GM06990 (cell line): ENCODE measurements around the gene ARHGAP42.

Source experiments
- DNase-seq: peaks from one replicate; pipeline ENCODE4 v3.0.0-alpha.2; 2011; ENCODE audit not compliant: insufficient read length; ENCODE audit errors: extremely low read depth
- H3K27me3 ChIP-seq: replicated peaks from 2 replicates; pipeline ENCODE4 v1.6.0; 2011; ENCODE audit warnings: low read length; ENCODE audit not compliant: control insufficient read depth, insufficient read depth
- H3K36me3 ChIP-seq: 2 replicates; pipeline ENCODE4 v1.5.1; 2011; ENCODE audit warnings: low read length; ENCODE audit not compliant: control insufficient read depth, insufficient read depth
- H3K4me3 ChIP-seq: replicated peaks from 2 replicates; pipeline ENCODE4 v1.5.1; 2011; ENCODE audit warnings: low read depth, mild to moderate bottlenecking, control low read depth, low read length
- TF ChIP-seq, protein P1 (sequence below): IDR thresholded peaks from 2 replicates; pipeline ENCODE4 v1.5.1; 2011; ENCODE audit warnings: low read length, control low read depth, mild to moderate bottlenecking, inconsistent platforms; ENCODE audit not compliant: insufficient read depth, poor library complexity, severe bottlenecking

The ARHGAP42 gene

DNA sequence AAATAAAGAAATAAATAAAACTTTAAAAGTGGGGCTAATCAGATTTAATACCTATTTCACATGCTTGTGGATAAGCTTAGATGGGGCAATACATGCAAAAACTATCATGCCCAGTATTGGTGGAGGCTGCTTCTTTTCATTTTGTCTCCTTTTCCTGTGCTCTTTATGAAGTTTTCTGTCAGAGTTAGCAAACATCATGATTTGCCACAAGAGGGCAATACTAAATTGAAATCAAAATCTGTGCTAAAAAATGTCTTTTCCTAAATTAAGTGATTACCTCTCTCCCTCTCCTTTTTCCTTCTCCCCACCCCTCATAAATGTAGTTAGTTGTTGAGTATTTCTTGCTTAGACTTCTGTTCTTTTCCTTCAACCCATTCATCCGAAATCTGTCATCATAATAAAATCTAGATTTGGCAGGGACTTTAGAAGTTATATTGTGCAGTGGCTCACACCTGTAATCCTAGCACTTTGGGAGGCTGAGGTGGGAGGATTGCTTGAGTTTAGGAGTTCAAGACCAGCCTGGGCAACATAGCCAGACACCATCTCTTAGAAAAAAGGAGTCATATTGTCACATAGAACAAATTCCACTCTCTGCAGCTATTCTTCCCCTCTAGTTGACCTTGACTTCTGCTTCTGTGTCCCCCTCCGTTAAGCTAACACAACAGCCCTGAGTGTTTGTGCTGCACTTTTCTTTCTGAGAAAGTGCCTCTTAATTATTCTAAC is 4.7 kb upstream of the ARHGAP42 start:
- Histone ChIP-seq H3K36me3 (no peaks in the 10 kb centered on the region), H3K27me3 (no peaks in the 10 kb centered on the region), H3K4me3 (no peak overlapping the region)
- no peak for DNase-seq
- TF ChIP-seq, protein P1, sequence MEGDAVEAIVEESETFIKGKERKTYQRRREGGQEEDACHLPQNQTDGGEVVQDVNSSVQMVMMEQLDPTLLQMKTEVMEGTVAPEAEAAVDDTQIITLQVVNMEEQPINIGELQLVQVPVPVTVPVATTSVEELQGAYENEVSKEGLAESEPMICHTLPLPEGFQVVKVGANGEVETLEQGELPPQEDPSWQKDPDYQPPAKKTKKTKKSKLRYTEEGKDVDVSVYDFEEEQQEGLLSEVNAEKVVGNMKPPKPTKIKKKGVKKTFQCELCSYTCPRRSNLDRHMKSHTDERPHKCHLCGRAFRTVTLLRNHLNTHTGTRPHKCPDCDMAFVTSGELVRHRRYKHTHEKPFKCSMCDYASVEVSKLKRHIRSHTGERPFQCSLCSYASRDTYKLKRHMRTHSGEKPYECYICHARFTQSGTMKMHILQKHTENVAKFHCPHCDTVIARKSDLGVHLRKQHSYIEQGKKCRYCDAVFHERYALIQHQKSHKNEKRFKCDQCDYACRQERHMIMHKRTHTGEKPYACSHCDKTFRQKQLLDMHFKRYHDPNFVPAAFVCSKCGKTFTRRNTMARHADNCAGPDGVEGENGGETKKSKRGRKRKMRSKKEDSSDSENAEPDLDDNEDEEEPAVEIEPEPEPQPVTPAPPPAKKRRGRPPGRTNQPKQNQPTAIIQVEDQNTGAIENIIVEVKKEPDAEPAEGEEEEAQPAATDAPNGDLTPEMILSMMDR, result peak; percentile 35

DNA sequence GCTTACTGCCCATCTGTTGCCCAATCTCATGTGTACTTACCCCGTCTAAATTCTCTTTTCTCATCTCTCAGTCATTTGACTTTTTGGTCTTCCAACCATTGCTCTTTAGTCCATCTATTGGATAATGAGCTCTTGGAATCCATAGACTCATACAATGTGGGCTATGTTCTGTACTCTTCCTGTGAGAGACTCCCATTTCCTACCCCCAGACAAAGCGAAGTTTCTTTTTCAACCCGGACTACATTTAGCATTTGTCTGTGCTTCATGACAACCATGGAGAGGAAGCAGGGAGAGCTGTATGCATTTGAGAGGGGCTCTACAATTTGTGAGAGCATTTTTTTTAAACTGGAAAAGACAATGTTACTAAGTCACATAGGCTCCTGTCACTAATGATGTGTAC is 4.0 kb upstream of the ARHGAP42 start:
- Histone ChIP-seq H3K27me3 (no peaks in the 10 kb centered on the region), H3K4me3 (no peak overlapping the region), H3K36me3 (no peaks in the 10 kb centered on the region)
- no peak for DNase-seq
- TF ChIP-seq, protein P1, result no peak

DNA sequence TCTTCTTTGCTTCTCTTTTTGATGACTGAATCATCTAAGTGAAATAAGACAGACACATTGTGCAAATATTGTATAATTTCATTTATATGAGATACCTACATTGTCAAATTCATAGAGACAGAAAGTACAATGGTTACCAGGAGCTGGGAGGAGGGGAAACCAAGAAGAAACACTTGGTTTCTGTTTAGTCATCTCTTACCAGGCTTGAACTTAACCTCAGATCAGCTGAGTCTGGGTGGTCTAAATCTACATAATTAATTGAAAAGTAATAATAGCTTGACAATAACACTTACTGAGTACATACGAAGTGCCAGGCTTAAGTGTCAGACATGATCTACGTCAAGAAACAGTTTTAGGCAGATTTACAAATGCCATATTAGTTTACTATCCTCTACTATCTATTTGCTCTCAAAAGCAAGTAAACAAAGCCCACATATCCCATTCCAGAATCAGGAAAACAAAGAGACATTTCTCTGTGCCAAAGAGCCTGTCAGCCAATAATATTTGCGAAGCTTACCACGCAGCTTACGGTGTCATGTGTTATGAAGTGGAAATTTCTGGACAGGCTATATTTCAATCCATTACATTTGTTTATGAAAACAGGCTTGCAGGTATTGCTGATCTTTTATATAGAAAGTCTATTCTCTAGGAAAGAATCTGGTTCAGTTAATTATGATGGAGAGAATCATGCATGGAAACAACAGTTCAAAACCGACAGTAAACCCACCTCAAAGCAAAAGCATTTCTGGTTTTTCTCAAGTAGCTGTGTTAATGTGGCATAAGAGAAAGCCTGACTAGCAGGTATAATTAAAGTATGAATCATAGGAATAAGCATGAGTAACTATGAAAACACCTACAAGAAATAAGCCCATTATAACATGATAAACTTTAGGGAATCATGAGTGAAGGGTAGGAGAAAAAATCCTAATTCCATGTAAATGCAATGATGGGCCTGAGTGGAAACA is 2.7 kb upstream of the ARHGAP42 start:
- no peaks in the 10 kb centered on the region for H3K36me3 ChIP-seq
- no peaks in the 10 kb centered on the region for H3K27me3 ChIP-seq
- TF ChIP-seq, protein P1, result no peak
- no peak overlapping the region for H3K4me3 ChIP-seq
- DNase-seq, result peak; percentile 6

DNA sequence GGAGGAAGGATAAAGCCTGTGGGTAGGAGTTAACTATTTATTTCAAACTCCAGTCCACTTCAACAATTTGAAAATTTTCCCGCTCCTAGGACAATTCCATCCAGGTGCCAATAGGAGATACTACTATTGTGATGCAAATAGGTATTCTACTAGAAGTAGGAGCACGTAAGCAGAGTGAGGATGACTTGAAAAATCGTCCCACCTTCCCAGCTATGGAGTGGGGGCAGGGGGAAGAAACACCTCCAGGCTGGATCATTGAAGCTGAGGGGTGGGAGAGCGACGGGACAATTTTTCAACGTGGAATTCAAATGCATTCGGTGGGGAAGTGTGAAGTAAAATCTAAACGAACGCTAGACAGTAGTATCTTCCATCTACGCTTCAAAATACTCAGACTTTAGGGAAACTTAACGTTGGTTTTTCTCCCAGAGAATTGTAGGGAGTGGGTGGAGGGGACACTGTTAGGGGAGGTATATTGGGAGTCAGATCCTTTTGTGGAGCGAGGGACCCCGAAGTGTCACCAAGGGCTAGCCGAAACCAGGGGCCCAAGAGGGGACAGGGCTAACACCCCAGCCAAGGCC is 523 bp upstream of the ARHGAP42 start:
- H3K36me3 ChIP-seq, result no peaks in the 10 kb centered on the region
- peak overlapping the region; percentile 72 for H3K4me3 ChIP-seq
- H3K27me3 ChIP-seq, result no peaks in the 10 kb centered on the region
- DNase-seq, result no peak
- TF ChIP-seq, protein P1, result no peak

DNA sequence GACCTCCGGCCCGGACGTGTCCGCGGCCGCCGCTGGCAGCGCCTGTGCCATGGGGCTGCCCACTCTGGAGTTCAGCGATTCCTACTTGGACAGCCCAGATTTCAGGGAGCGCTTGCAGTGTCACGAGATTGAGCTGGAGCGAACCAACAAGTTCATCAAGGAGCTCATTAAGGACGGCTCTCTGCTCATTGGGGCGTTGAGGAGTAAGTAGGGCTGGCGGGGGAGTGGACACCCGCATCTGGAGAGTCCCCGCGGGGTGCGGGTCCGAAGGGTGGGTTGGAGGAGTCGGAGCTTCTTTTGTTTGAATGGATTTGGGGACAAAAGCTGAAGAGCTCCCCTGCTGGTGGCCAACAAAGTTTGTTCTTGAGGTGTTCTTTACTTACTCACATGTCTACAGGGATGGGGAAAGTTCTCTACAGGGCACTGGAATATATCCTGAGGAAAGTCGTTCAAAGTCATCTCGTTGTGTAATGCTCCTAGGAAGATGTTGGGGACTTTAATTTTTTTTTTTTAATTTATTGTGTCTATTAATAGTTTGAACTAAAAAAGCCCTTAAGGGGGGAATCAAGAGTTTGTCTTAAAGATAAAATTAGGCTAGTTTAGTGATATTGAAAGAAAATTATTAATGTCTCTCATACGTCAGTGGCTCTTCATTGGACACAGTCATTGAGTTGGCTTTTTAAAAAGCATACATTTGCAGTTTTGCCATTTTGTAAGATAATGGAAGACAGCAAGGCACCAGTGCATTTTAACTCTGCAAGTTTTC is 725 bp downstream of the ARHGAP42 start:
- H3K36me3 ChIP-seq, result no peaks in the 10 kb centered on the region
- TF ChIP-seq, protein P1, result peak; percentile 88
- DNase-seq, result peak; percentile 75
- H3K4me3 ChIP-seq, result peak overlapping the region; percentile 72
- no peaks in the 10 kb centered on the region for H3K27me3 ChIP-seq
